CD14-positive monocyte (primary cell): ENCODE results near the gene GPM6B. TPM values are rescaled to one million over a fixed set of nuclear protein-coding genes. Genes with fewer than 3 reads are reported as not detected.
A peak's percentile ranks its signal among the peaks of the same experiment; 100 is the strongest.

ENCODE experiments used
- DNase-seq, 3 donors: peaks; one replicate each; pipeline ENCODE4 v3.0.0-alpha.2; 2011 to 2022
- H2AFZ ChIP-seq: 2 replicates; pipeline ENCODE4 v1.6.0; 2012; ENCODE audit warnings: mild to moderate bottlenecking, low read depth, low read length, inconsistent platforms; ENCODE audit not compliant: insufficient read depth, poor library complexity, severe bottlenecking
- H3K27ac ChIP-seq, 2 donors: 1 replicate in 1 of 2; 2 replicates in 1 of 2; pipeline ENCODE4 v1.5.1; 2012 to 2013; ENCODE audit warnings: low read length in 2 of 2, control low read depth in 1 of 2, inconsistent platforms in 1 of 2, low read depth in 1 of 2, mild to moderate bottlenecking in 1 of 2
- H3K27me3 ChIP-seq, 2 donors: one replicate each; pipeline versions ENCODE4 v1.6.0 to v1.6.1; 2011 to 2013; ENCODE audit warnings: low read length in 2 of 2; ENCODE audit not compliant: control insufficient read depth in 2 of 2, insufficient read depth in 2 of 2
- H3K36me3 ChIP-seq, 2 donors: replicated peaks in 1 of 2; 1 replicate in 1 of 2; 2 replicates in 1 of 2; pipeline versions ENCODE4 v1.5.1 to v1.6.1; 2012 to 2013; ENCODE audit warnings: low read length in 2 of 2, control low read depth in 1 of 2, inconsistent platforms in 1 of 2, mild to moderate bottlenecking in 1 of 2; ENCODE audit not compliant: insufficient read depth in 2 of 2, control insufficient read depth in 1 of 2
- H3K4me1 ChIP-seq, 2 donors: 1 replicate in 1 of 2; 2 replicates in 1 of 2; pipeline versions ENCODE4 v1.5.1 to v1.6.1; 2012 to 2013; ENCODE audit warnings: low read length in 2 of 2, control low read depth in 1 of 2, inconsistent platforms in 1 of 2, mild to moderate bottlenecking in 1 of 2, moderate library complexity in 1 of 2; ENCODE audit not compliant: insufficient read depth in 2 of 2, control insufficient read depth in 1 of 2
- H3K4me2 ChIP-seq: replicated peaks from 2 replicates; pipeline ENCODE3; 2012; ENCODE audit warnings: low read length, moderate library complexity, mild to moderate bottlenecking; ENCODE audit not compliant: poor library complexity, severe bottlenecking; ENCODE audit errors: extremely low read depth
- H3K4me3 ChIP-seq, 3 experiments: fragments of 200-600 bp in 1 of 3; sonication (generic) in 1 of 3; replicated peaks in 1 of 3; 1 replicate in 2 of 3; 2 replicates in 1 of 3; pipeline ENCODE4 v1.5.1; 2011 to 2013; ENCODE audit warnings: low read length in 3 of 3, mild to moderate bottlenecking in 3 of 3, control low read depth in 2 of 3, low read depth in 2 of 3, inconsistent platforms in 1 of 3, moderate library complexity in 1 of 3
- H3K79me2 ChIP-seq: 2 replicates; pipeline ENCODE4 v1.6.0; 2012; ENCODE audit warnings: mild to moderate bottlenecking, control low read depth, inconsistent platforms, low read length, moderate library complexity; ENCODE audit not compliant: insufficient read depth
- H3K9ac ChIP-seq: 2 replicates; pipeline ENCODE4 v1.6.0; 2017; ENCODE audit warnings: low read length, mild to moderate bottlenecking; ENCODE audit not compliant: insufficient read depth, poor library complexity, severe bottlenecking
- H3K9me3 ChIP-seq, 2 donors: replicated peaks in 1 of 2; 1 replicate in 1 of 2; 2 replicates in 1 of 2; pipeline versions ENCODE4 v1.5.1 to v1.6.1; 2012 to 2013; ENCODE audit warnings: low read length in 2 of 2, control low read depth in 1 of 2; ENCODE audit not compliant: control insufficient read depth in 1 of 2, insufficient read depth in 1 of 2
- H4K20me1 ChIP-seq: 2 replicates; pipeline ENCODE4 v1.6.0; 2012; ENCODE audit warnings: mild to moderate bottlenecking, low read length, control low read depth, moderate library complexity; ENCODE audit not compliant: insufficient read depth
- H3K27ac Mint-ChIP-seq, 7 donors: one replicate each; pipeline ENCODE4 v1.8.0; 2020; ENCODE audit warnings: mild to moderate bottlenecking in 7 of 7, mixed read lengths in 7 of 7, moderate library complexity in 6 of 7, inconsistent platforms in 2 of 7
- H3K27me3 Mint-ChIP-seq, 3 donors: one replicate each; pipeline ENCODE4 v1.8.0; 2021 to 2022; ENCODE audit warnings: low read depth in 3 of 3, mild to moderate bottlenecking in 3 of 3, mixed read lengths in 3 of 3, moderate library complexity in 3 of 3, inconsistent platforms in 1 of 3
- H3K36me3 Mint-ChIP-seq, 2 donors: one replicate each; pipeline ENCODE4 v1.8.0; 2020; ENCODE audit warnings: mixed read lengths in 2 of 2, inconsistent platforms in 1 of 2, mild to moderate bottlenecking in 1 of 2
- H3K4me1 Mint-ChIP-seq: one replicate; pipeline ENCODE4 v1.8.0; 2020; ENCODE audit warnings: mild to moderate bottlenecking, mixed read lengths
- H3K4me3 Mint-ChIP-seq, 2 donors: one replicate each; pipeline ENCODE4 v1.8.0; 2020; ENCODE audit warnings: mild to moderate bottlenecking in 2 of 2, mixed read lengths in 2 of 2, moderate library complexity in 1 of 2
- H3K9me3 Mint-ChIP-seq, 7 donors: one replicate each; pipeline ENCODE4 v1.8.0; 2020 to 2022; ENCODE audit warnings: mixed read lengths in 7 of 7, mild to moderate bottlenecking in 6 of 7, moderate library complexity in 6 of 7, inconsistent platforms in 2 of 7
- WGBS: methylation state at CpG from one replicate; pipeline ENCODE4 v1.1.5; 2013; ENCODE audit warnings: missing lambda C conversion rate; ENCODE audit not compliant: insufficient coverage; 5-methylcytosine and 5-hydroxymethylcytosine counted together
- intact Hi-C, 2 donors: fragments of 100-400 bp; cut with micrococcal nuclease; formaldehyde crosslinking; loops; one replicate each; pipeline versions ENCODE4 v1.15.0 to v1.15.1; 2023
- polyA plus RNA-seq, 3 donors: library from polyadenylated mRNA; depleted of rRNA in 1 of 3; unstranded in 2 of 3; stranded (reverse) in 1 of 3; fragments of 300-500 nt in 2 of 3; fragments of >200 nt in 1 of 3; fragmentation: Illumina TruSeq in 2 of 3; gene quantifications; 1 replicate in 2 of 3; 2 replicates in 1 of 3; pipeline ENCODE4 v1.2.3, GENCODE V29; 2012 to 2021
- TF ChIP-seq, protein P1 (sequence below): fragments of 200-600 bp; IDR thresholded peaks from one replicate; pipeline ENCODE4 v1.8.0; 2022; ENCODE audit warnings: antibody characterized with exemption, mild to moderate bottlenecking

Gene GPM6B
- polyA plus RNA-seq, 3 donors = not detected

- peak within 1 kb of the TSS; percentile 87 to 98 (median 95) for H3K27ac Mint-ChIP-seq
- Histone ChIP-seq H3K4me2 (peak within 1 kb of the TSS; percentile 73), H3K27me3 (peaks cover 0 to 18% of the 10 kb centered on the region in 2 donors), H3K9me3 (peaks cover 0 to 5% of the 10 kb centered on the region in 2 donors), H3K9ac (peak within 1 kb of the TSS; percentile 74), H2AFZ (peak within 1 kb of the TSS; percentile 78), H3K4me1 (peaks cover 16 to 35% of the 10 kb centered on the region in 2 donors), H3K79me2 (peaks cover 54% of the 10 kb centered on the region), H4K20me1 (no peaks in the 10 kb centered on the region), H3K4me3 (peak within 1 kb of the TSS; percentile 63 to 95 (median 78)), H3K27ac (peak within 1 kb of the TSS; percentile 82 to 95), H3K36me3 (no peaks in the 10 kb centered on the region)
- H3K36me3 Mint-ChIP-seq = peaks cover 0 to 1% of the 10 kb centered on the region in 2 donors
- intact Hi-C loops = loop anchor here (5.0 to 10.0 kb wide), 2 partner anchors 37 to 80 kb away; partner anchors contain the start of gene TCEANC (in 2 of the 2)
- H3K4me3 Mint-ChIP-seq = peak within 1 kb of the TSS; percentile 85 to 95
- peaks cover 47% of the 10 kb centered on the region for H3K4me1 Mint-ChIP-seq
- peaks cover 0 to 26% (median 0%) of the 10 kb centered on the region in 3 donors for H3K27me3 Mint-ChIP-seq
- under 1% methylated on average over 35 of the region's 75 CpGs for WGBS
- peaks cover 0 to 13% (median 2%) of the 10 kb centered on the region in 7 donors for H3K9me3 Mint-ChIP-seq
- peak; percentile 93 to 96 (median 94) for DNase-seq
- TF ChIP-seq, protein P1, sequence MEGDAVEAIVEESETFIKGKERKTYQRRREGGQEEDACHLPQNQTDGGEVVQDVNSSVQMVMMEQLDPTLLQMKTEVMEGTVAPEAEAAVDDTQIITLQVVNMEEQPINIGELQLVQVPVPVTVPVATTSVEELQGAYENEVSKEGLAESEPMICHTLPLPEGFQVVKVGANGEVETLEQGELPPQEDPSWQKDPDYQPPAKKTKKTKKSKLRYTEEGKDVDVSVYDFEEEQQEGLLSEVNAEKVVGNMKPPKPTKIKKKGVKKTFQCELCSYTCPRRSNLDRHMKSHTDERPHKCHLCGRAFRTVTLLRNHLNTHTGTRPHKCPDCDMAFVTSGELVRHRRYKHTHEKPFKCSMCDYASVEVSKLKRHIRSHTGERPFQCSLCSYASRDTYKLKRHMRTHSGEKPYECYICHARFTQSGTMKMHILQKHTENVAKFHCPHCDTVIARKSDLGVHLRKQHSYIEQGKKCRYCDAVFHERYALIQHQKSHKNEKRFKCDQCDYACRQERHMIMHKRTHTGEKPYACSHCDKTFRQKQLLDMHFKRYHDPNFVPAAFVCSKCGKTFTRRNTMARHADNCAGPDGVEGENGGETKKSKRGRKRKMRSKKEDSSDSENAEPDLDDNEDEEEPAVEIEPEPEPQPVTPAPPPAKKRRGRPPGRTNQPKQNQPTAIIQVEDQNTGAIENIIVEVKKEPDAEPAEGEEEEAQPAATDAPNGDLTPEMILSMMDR = no peak
These were observed 82.4 kb downstream of the GPM6B start, which contains the start of the genes OFD1 and TRAPPC2 for GRCh38 chrX:13734278-13735172. OFD1 (plus strand) TSS chrX:13734748; CDS start chrX:13735072, 324 bp downstream. TRAPPC2 (minus strand) TSS chrX:13734620; CDS start chrX:13719963, 14,657 bp downstream.

DNA sequence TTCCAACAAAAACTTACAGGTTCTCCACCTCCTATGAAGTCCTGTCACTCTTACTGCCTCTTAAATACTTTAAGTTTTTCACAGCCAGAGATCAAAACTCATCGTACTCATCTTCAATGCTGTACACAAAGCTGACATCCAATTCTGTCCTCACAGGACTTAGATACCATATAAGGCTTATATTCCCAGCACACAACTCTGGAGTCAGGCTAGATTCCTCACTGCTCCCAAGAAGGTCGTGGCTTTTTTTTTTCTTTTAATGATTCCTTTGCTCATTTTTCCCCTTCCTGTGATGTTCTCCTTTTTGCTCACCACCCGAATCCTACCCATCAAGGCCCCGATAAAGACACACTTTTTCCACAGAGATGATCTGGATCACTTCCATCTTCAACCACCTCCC lies 83.4 kb downstream of the GPM6B start:
- peak overlapping the region; percentile 85 to 95 for H3K4me3 Mint-ChIP-seq
- H3K36me3 ChIP-seq = no peaks in the 10 kb centered on the region
- H3K27ac Mint-ChIP-seq = peak overlapping the region; percentile 16 to 96 (median 90)
- H3K9me3 Mint-ChIP-seq = peaks cover 0 to 13% (median 4%) of the 10 kb centered on the region in 7 donors
- peak overlapping the region in 1 of 2 donors; percentile 82 for H3K27ac ChIP-seq
- H3K9ac ChIP-seq = peak overlapping the region; percentile 74
- H4K20me1 ChIP-seq = no peaks in the 10 kb centered on the region
- peaks cover 16 to 35% of the 10 kb centered on the region in 2 donors for H3K4me1 ChIP-seq
- peaks cover 0 to 26% (median 0%) of the 10 kb centered on the region in 3 donors for H3K27me3 Mint-ChIP-seq
- peaks cover 54% of the 10 kb centered on the region for H3K79me2 ChIP-seq
- peaks cover 0 to 1% of the 10 kb centered on the region in 2 donors for H3K36me3 Mint-ChIP-seq
- TF ChIP-seq, protein P1 = no peak
- H3K4me3 ChIP-seq = peak overlapping the region; percentile 63 to 95 (median 78)
- 22% methylated on average over 4 of the region's 4 CpGs for WGBS
- peak overlapping the region; percentile 73 for H3K4me2 ChIP-seq
- no peak for DNase-seq
- peaks cover 51% of the 10 kb centered on the region for H3K4me1 Mint-ChIP-seq
- peaks cover 0 to 5% of the 10 kb centered on the region in 2 donors for H3K9me3 ChIP-seq
- intact Hi-C loops = loop anchor here (5.0 to 10.0 kb wide), 2 partner anchors 36 to 79 kb away; partner anchors contain the start of gene TCEANC (in 2 of the 2)
- H3K27me3 ChIP-seq = peaks cover 0 to 18% of the 10 kb centered on the region in 2 donors
- H2AFZ ChIP-seq = peak overlapping the region; percentile 78
